ENCODE results near the gene SIX3.

GRCh38 chr2:44937688-44938240 is 3.7 kb upstream of the SIX3 start:
- peak; percentile 98 for TF ChIP-seq POLR2A (IDR thresholded peaks at IDR 0.05; ENCODE audit: low read length)
- TF ChIP-seq EP300 (IDR thresholded peaks at IDR 0.05): no peak
- no peak for TF ChIP-seq REST (IDR thresholded peaks at IDR 0.05)
- no peak for TF ChIP-seq MYC (IDR thresholded peaks at IDR 0.05; ENCODE audit: borderline replicate concordance, low read length)
